ENCODE data around the gene CNGB1. TPM values are rescaled to one million over a fixed set of nuclear protein-coding genes. Genes with fewer than 3 reads are reported as not detected.

The CNGB1 gene
- total RNA-seq, 1 experiment from 2014 or later = not detected

- DNase-seq (ENCODE audit: low read depth, low spot score) (no peak), ATAC-seq (no peak)
- H3K9me2 ChIP-seq (ENCODE audit: insufficient read depth) = no peaks in the 10 kb centered on the region
- no TSS peak for BruUV-seq (replicated peaks)
- intact Hi-C loops (cut with micrococcal nuclease) = no loop called here
- H3K36me3 ChIP-seq (ENCODE audit: control insufficient read depth in 1 of 2, insufficient read depth in 2 of 2, low read length in 2 of 2) = no peaks in the 10 kb centered on the region
- H3K27ac ChIP-seq (ENCODE audit: low read depth, low read length) = no peak overlapping the region
- H3K27me3 ChIP-seq (ENCODE audit: insufficient read depth, low read length) = no peaks in the 10 kb centered on the region
- ChIA-PET RAD21 (ENCODE audit: low non-redundant PET in 1 of 2, low total read pairs in 2 of 2, uncharacterized antibody in 2 of 2, unreplicated experiment in 2 of 2) (no interaction called here), POLR2A (no interaction called here), CTCF (no interaction called here)
- H3K9me3 ChIP-seq (ENCODE audit: control insufficient read depth in 1 of 2, insufficient read depth in 1 of 2, low read depth in 1 of 2, low read length in 2 of 2) = no peaks in the 10 kb centered on the region
- H3K79me2 ChIP-seq (ENCODE audit: insufficient read depth, low read length) = no peaks in the 10 kb centered on the region
- TF ChIP-seq CEBPB (IDR thresholded peaks at IDR 0.05; ENCODE audit: low read depth) (no peak), EGR1 (IDR thresholded peaks at IDR 0.05; ENCODE audit: low read depth) (no peak), ZNF274 (IDR thresholded peaks at IDR 0.05; ENCODE audit: low read depth, low read length) (no peak), RAD21 (IDR thresholded peaks at IDR 0.05; ENCODE audit: low read depth) (no peak), ELF1 (IDR thresholded peaks at IDR 0.05; ENCODE audit: borderline replicate concordance, low read depth) (no peak), EZH2phosphoT487 (IDR thresholded peaks at IDR 0.05; ENCODE audit: borderline replicate concordance) (no peak), POLR2A (IDR thresholded peaks at IDR 0.05; ENCODE audit: borderline replicate concordance, extremely low read depth, insufficient read depth, insufficient read length) (no peak), SRF (IDR thresholded peaks at IDR 0.05; ENCODE audit: low read depth) (no peak), ZBTB33 (IDR thresholded peaks at IDR 0.05; ENCODE audit: extremely low read depth, insufficient replicate concordance, low read length) (no peak), YY1 (IDR thresholded peaks at IDR 0.05; ENCODE audit: extremely low read depth, insufficient replicate concordance, low read depth, low read length) (no peak), MAX (IDR thresholded peaks at IDR 0.05) (no peak), EZH2 (IDR thresholded peaks at IDR 0.05) (no peak)
- H3K9ac ChIP-seq (ENCODE audit: low read length) = no peak overlapping the region
- H3K4me2 ChIP-seq (ENCODE audit: low read length) = no peak overlapping the region
- H4K20me1 ChIP-seq (ENCODE audit: insufficient read depth) = no peaks in the 10 kb centered on the region
- no peaks in the 10 kb centered on the region for H3K4me1 ChIP-seq (ENCODE audit: control insufficient read depth in 1 of 2, insufficient read depth in 2 of 2, low read length in 2 of 2)
- H3K4me3 ChIP-seq (replicated peaks in 1 of 2; ENCODE audit: low read depth in 1 of 2, low read length in 2 of 2) = no peak overlapping the region
- no peak overlapping the region for H2AFZ ChIP-seq (ENCODE audit: low read depth, low read length, poor library complexity, severe bottlenecking)
Observed at GRCh38 chr16:57970319-57970718, 609 bp downstream of the CNGB1 start.

Measured in HCT116 (cell line).